ENCODE results near the gene GALP. TPM values are rescaled to one million over a fixed set of nuclear protein-coding genes. Genes with fewer than 3 reads are reported as not detected.

Gene GALP
- total and polyA plus RNA-seq, 2 experiments from 2014 or later, result not detected

GRCh38 chr19:56170261-56170660 lies 5.5 kb upstream of the GALP start (continued):
- TF ChIP-seq POLR2AphosphoS5 (IDR thresholded peaks at IDR 0.05; ENCODE audit: low read depth), result no peak
- no peak for TF ChIP-seq REST (IDR thresholded peaks at IDR 0.05; ENCODE audit: unreplicated experiment)
- TF ChIP-seq CTCF (conservative IDR thresholded peaks at IDR 0.05; ENCODE audit: low read depth in 2 of 2), result no peak
- TF ChIP-seq ETS1 (IDR thresholded peaks at IDR 0.05), result no peak
- no peak for TF ChIP-seq STAT1 (IDR thresholded peaks at IDR 0.05; ENCODE audit: unreplicated experiment)

DNA sequence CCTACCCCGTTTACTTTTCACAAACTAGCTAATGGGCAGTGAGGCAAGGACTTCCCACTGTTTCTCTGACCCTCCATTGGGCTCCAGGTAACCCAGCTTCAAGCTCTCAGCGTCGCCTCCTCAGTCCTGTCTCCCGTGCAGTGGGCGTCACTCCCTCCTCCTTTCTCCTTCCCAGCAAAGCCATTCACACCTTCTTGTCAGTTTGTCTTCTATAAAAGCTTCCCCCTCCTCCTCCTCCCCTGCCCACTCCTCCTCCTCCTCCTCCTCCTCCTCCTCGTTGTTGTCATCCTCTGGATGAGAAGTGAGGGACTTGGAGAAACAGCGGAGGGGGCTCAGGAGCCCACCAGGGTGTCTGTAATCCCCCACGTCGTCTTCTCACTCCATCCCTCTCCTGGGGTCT lies 1.7 kb upstream of the GALP start:
- Histone ChIP-seq H3F3A (replicated peaks; ENCODE audit: low read depth) (no peaks in the 10 kb centered on the region), H2AFZ (no peak overlapping the region), H3K27me3 (ENCODE audit: insufficient read depth) (no peaks in the 10 kb centered on the region), H3K4me2 (no peak overlapping the region), H4K20me1 (replicated peaks; ENCODE audit: insufficient read depth) (no peaks in the 10 kb centered on the region), H3K79me2 (replicated peaks; ENCODE audit: insufficient read depth) (no peaks in the 10 kb centered on the region), H3K27ac (ENCODE audit: low read depth) (no peak overlapping the region), H3K36me3 (ENCODE audit: insufficient read depth) (no peaks in the 10 kb centered on the region), H3K9me2 (ENCODE audit: insufficient read depth) (no peaks in the 10 kb centered on the region), H3K4me3 (no peak overlapping the region), H3K4me1 (ENCODE audit: insufficient read depth) (no peaks in the 10 kb centered on the region)
- no peaks in the 10 kb centered on the region; the same call in 2 of the 3 replicates for H3K9me3 Mint-ChIP-seq
- ATAC-seq, result no peak
- H3K4me1 Mint-ChIP-seq, result peaks cover 7% of the 10 kb centered on the region
- peaks cover 17% of the 10 kb centered on the region for H3K27me3 Mint-ChIP-seq (ENCODE audit: insufficient read depth, low read depth, poor library complexity)
- no peaks in the 10 kb centered on the region; the same call in 2 of the 3 replicates for H3K36me3 Mint-ChIP-seq (ENCODE audit: low read depth)
- no peak overlapping the region for H3K4me3 Mint-ChIP-seq
- DNase-seq (ENCODE audit: low spot score), result no peak
- TF ChIP-seq CREB1 (CRISPR knock-in tag; IDR thresholded peaks at IDR 0.05; ENCODE audit: low read depth) (no peak), ETS1 (IDR thresholded peaks at IDR 0.05) (no peak)
- H3K27ac Mint-ChIP-seq, result no peak overlapping the region
